HG03521 (cell line): ENCODE measurements around the gene MTHFD1L.

Experiments
- ATAC-seq: cut with Tn5 transposase; IDR thresholded peaks from one replicate; pipeline ENCODE4 v1.9.1; 2021; ENCODE audit warnings: mild to moderate bottlenecking, moderate library complexity; ENCODE audit not compliant: unreplicated experiment

Gene MTHFD1L

GRCh38 chr6:151143806-151144205, 278.3 kb downstream of the MTHFD1L start:
- no peak for ATAC-seq

GRCh38 chr6:151147118-151147832, 281.8 kb downstream of the MTHFD1L start:
- no peak for ATAC-seq

DNA sequence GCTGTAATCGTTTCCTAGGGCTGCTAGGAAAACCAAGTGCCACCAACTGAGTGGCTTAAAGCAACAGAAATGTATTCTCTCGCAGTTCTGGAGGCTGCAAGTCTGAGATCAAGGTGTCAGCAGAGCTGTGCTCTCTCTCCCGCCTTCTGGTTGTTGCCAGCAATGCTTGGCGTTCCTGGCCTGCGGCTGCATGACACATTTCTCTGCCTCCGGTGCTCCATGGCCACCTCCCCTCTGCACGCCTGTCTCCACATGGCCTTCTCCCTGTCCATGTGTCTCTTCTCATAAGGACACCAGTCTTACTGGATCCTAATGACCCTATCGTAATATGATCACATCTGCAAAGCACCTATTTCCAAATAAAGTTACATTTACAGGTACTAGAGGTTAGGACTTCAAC, 282.6 kb downstream of the MTHFD1L start:
- no peak for ATAC-seq

DNA sequence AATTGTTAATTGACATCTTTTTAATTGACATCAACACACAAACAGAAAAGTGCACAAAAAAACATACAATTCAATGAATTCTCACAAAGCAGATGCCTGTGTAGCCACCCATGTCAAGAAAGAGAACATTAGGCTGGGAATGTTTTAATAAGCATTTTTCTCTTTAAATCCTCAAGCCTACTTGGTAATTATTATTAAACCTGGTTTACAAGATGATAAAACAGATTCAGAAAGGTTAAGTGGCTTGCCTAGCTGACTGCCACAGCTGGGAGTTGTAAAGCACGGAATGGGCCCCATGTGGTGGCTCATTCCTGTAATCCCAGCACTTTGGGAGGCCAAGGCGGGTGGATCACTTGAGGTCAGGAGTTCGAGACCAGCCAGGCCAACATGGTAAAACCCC, 284.3 kb downstream of the MTHFD1L start:
- ATAC-seq: no peak
